ENCODE measurements around the gene CWC27. TPM values are rescaled to one million over a fixed set of nuclear protein-coding genes. Genes with fewer than 3 reads are reported as not detected.

The CWC27 gene, protein sequence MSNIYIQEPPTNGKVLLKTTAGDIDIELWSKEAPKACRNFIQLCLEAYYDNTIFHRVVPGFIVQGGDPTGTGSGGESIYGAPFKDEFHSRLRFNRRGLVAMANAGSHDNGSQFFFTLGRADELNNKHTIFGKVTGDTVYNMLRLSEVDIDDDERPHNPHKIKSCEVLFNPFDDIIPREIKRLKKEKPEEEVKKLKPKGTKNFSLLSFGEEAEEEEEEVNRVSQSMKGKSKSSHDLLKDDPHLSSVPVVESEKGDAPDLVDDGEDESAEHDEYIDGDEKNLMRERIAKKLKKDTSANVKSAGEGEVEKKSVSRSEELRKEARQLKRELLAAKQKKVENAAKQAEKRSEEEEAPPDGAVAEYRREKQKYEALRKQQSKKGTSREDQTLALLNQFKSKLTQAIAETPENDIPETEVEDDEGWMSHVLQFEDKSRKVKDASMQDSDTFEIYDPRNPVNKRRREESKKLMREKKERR
- total RNA-seq (2014; rRNA removed; shearing (Covaris generic)): 11.2 and 24.4 TPM in 2 replicates

DNA sequence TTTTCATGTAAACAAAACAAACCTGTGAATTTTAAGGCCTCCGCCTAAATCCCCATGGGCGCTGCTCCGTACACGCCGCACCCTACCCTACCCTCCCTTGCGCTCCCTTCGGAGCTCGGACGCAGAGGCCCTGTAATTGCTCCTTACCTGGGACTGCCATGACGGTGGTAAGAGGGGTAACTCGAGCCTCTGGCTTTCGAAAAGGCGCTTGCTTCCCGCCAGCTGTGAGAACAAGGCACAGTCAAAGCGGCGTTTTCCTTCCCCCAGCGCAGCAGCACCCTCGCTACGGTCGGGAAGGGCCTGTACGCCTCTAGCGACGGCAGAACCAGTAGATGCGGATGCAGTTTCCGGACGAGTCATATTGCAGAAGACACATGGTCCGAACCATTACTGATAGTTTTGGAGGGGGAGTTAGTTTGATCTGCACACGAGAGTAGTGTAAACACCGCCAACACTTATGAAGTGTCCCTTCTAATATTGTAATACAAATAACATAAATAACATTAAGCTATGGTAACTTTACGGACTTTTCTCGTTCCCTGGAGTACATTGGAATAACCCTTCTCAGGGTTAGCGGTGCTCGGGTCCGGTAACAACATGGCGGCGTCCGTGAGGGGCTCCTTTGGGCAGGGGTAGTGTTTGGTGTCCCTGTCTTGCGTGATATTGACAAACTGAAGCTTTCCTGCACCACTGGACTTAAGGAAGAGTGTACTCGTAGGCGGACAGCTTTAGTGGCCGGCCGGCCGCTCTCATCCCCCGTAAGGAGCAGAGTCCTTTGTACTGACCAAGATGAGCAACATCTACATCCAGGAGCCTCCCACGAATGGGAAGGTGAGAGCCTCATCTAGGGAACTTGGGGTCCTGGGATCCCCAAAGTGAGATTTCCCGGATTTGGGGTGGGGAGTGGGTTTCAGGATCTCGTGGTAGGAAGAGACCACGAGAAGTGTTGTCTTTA lies at the start of gene CWC27, which contains the start of gene SREK1IP1:
CWC27 (plus strand) TSS at position 573 of the 955 bp plus-strand sequence; CDS start at position 790, 217 bp downstream.
SREK1IP1 (minus strand) TSS at position 334 of the 955 bp plus-strand sequence; CDS start at position 160, 174 bp downstream.
- DNase-seq (ENCODE audit: low spot score): peak; percentile 89

DNA sequence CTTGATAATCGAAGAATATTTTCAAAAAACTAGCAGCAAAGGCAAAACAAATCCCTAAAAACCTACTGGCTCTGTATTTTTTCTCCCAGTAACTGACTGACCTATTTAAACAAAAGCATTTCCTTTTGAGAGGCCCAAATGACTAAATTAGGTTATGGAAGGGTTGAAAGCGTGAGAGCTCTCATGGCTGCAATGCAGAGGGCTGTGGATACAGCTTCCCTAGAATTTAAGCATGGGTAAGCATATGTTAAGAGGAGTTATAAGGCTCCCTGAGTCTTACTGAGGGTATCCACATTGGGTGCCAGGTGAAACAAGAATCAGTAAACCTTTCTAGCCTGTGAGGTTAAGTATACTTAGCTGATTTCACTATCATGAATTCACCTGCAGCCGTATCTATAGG lies 46.1 kb upstream of the CWC27 start:
- DNase-seq (ENCODE audit: low spot score): no peak

DNA sequence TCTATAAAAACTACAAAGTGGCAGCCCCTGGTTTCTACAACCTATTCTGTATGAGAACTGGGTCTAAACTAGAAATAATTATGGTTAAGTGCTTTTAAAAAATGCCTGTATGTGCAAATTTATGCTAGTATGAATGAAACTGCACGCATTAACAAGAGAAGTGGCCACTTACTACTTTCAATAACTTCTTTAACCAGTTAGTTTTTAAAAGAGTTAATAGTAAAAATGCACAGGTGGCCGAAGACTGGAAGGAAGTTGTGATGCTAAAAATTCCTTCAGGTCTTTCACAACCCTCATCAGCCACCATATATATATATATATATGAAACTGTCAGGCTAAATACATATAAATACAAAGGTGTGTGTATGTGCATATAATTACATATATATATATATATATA lies 41.6 kb upstream of the CWC27 start:
- no peak for DNase-seq (ENCODE audit: low spot score)

DNA sequence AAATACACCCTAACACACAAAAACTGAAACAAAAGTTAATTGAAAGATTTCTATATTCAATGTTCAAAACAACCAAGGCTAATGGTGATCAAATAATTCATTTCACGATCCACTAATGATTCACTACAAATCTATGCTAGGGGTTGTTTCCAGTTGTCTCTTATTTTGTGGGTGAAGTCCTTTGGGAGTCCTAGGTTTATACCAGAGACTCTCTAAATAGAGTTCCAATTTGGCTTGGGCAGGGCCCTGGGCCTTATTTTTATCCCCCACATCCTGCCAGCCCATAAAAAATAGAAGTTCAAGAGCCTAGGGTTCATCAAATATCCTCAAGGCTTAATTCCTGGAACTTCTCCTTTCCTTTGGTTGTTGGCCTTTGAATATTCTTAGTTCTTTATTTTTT lies 26.3 kb upstream of the CWC27 start:
- no peak for DNase-seq (ENCODE audit: low spot score)

DNA sequence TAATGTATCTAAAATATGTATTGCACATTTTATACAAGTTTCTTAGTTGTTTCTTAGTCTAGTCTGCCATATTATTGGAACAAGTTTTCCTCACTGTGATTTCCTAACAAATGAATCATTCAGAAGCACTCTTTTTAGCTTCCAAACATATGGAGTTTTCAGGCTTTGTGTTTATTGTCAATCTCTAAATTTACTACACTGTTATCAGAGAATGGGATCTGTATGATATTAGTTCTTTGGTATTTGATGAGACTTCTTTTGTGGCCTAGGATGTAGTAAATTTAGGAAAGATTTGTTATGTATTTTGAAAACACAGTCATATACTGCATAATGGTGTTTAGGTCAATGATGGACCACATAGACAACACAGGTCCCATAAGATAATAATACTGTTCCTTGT lies 25.9 kb upstream of the CWC27 start:
- no peak for DNase-seq (ENCODE audit: low spot score)

DNA sequence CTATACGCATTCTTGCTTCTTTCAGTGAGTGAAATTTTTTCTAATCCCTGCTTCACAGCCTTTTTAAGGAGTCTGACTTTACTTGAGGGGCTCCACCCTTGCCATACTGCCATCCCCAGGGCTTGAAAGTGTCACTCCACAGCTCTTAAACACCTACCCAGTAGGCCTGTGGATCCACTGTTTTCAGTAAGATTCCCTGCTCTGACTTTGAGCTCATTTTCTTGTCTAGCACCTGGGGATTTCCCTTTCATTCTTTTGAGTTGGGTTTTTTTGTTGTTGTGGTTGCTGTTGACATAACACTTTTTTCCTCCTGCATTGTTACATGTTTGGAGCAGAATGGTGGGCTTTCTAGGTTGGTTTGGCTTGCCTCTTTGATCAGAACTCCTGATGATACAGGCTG lies 23.8 kb upstream of the CWC27 start:
- no peak for DNase-seq (ENCODE audit: low spot score)

DNA sequence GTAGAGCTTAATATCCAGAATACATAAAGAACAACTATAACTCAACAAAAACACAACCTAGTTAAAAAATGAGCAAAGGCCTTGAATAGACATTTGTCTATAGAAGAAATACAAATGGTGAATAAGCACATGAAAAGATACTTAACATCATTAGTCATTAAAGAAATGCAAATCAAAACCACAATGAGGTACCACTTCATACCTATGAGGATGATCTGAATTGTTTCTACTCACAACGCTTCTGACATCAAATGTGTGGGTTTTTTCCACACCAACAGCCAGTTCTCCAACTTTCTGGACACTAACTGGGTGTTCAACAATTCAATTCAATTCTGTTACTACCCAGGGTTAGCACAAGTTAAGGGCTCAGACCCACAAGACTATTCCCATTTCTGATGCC lies 22.3 kb upstream of the CWC27 start:
- no peak for DNase-seq (ENCODE audit: low spot score)

DNA sequence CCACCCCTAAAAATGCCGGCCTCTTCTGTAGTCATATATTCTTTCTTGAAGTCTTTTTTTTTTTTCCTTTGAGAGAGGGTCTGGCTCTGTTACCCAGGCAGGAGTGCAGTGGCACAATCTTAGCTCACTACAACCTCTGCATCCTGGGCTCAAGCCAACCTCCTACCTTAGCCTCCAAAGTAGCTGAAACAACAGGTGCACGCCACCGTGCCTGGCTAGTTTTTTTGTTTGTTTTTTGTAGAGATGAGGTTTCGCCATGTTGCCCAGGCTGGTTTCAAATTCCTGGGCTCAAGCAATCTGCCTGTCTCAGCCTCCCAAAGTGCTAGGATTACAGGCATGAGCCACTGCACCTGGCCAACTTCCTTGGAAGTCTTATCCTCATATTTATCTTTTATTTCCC lies 19.3 kb upstream of the CWC27 start:
- DNase-seq (ENCODE audit: low spot score): no peak

DNA sequence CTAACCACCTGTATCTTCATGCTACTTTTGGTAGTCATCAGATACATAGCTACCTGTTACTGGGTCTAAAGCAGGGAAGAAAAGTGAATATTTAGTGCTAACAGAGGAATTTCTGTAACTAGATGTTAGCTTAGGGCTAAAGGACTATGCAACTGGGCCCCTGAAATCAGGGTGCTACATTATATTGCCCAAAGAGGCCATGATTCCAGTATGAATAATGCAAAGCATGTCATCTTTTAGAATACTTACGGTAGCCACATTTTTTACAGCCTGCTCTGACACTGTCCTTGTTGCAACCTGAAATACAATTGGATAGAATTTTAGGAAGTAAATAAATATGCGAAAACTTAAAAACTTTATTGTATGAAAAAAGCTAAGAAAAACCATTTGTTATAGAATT lies 14.7 kb upstream of the CWC27 start:
- no peak for DNase-seq (ENCODE audit: low spot score)

DNA sequence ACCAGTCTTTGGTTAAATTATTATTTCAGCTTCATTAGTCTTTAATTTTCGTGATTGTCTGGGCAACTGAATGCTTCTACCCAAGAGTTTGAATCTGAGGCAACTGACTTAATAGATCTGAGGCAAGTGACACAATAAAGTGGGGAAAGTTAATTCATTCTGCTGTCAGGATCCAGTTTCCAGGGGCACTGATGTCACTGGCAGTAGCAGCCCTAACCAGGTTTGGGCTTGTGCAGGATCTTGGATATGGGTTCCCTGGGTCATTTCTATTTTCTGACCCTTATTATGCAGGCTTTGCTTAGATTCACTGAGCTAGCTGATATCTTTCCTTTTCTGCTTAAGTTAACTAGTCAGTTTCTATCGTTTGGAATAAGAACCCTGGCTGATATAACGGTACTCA lies 9.8 kb upstream of the CWC27 start:
- no peak for DNase-seq (ENCODE audit: low spot score)

DNA sequence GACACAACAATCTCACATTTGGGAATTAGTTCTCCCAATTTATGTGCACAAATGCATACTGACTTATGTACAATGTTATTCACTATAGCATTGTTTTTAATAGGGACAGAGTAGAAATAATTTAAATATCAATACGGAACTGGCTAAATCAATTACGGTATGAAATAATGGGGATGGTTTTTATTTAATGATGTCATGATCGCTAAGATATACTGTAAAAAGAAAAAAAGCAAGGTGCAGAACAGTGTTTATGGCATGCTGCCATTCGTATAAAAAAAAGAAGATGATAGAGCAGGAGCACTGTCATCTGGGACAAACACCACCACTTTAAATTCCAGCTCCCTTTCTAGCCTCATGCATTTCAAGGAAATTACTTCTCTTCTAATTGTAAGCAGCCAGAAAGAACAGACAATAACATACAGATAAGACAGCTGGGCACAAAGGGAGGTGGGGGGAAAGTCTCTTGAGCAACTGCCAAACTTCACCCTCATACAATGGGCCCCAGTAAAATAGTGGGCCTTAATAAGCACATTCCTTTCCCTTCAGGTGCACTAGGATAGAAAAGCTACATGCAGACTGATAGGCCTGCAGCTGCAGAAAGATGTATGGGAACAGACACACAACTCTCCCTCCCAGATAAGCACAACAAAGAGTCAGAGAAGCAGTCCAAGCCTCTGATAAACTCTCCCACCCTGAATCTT lies 8.6 kb upstream of the CWC27 start:
- DNase-seq (ENCODE audit: low spot score): no peak

DNA sequence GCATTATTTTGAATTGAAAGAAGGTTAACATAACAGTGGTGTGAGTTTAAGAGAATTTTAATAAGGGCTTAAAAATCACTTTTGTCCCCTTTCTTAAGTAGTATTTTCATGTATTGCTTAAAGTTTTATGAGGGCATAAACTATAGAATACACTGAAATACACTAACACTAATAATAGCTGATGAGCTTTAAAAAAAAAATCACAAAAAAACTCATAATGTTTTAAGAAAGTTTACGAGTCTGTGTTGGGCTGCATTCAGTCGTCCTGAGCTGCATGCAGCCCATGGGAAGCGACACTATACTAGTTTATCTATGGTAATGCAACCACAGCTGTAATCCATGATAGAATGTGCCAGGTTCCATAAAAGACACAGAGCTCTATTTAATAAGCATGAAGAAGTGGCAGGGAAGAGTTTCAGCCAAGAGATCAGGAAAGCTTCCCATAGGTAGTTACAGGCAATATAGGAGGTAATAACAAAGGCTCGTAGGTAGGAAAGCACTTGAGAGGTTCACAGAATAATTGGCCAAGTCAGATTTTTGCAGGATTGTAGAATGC lies 4.7 kb upstream of the CWC27 start:
- DNase-seq (ENCODE audit: low spot score): no peak

DNA sequence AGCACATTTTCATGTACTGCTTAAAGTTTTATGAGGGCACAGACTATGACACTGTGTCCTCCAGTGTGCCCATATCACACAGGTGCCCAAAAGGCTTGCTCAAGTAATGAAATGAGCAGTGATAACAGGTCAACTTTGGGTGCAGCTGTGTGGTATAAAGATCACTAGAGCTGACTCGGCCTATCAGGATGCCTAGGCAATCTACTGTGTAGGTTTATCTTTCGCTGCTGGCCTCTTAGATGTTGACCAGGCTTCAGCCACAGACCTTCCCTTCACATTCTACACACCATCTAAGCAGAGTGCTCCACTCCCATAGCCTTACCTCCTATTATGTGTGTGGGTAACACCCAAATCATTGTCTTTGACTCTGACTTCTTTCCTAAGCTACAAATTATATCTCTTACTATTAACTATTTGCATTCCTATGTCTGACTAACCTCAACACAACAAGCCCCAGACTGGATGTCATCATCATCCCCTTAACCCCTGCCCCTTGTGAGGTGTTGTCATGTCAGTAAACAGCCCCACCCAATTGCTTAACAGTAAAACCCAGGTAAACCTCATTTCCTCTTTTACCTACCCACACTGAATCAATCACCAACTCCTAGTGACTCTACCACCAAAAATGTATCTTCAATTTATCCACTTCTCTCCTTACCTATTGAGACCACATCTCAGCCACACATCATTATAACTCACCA lies 2.8 kb upstream of the CWC27 start:
- no peak for DNase-seq (ENCODE audit: low spot score)

DNA sequence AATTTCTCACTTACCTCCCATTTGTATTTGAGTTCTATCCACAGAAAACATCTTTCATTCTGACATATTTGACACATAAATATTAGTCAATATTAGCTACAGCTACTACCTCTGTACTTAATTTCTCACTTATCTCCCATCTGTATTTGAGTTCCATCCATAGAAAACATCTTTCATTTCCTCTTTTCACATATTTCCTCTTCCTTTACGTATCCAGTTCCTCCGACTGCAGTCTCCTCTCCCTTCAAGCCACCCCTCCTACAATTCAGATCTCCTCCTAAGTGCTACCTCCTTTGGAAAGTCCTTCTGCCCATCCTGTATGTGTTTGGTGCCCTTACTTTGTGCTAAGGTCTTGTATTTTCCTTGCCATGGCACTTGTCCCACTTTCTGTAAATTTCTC lies 1.8 kb upstream of the CWC27 start:
- no peak for DNase-seq (ENCODE audit: low spot score)

DNA sequence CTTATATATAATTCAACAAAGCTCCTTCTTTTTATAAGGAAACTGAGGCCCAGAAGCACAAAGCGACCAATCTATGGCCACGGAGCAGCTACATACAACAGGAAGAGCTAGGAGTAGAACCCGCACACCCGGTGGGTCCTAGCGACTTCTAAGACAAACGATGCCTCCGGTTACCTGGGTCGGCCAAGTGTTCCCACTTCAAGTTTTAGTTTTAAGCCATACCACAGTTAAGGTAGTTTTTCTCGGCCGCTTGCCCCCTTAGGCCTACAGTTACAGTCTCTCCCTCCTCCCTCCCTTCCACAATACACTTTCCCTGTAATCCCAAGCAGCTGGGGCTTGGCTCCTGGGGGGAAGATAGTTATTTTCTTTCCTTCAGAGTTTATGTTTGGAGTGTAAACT lies 772 bp upstream of the CWC27 start:
- no peak for DNase-seq (ENCODE audit: low spot score)

DNA sequence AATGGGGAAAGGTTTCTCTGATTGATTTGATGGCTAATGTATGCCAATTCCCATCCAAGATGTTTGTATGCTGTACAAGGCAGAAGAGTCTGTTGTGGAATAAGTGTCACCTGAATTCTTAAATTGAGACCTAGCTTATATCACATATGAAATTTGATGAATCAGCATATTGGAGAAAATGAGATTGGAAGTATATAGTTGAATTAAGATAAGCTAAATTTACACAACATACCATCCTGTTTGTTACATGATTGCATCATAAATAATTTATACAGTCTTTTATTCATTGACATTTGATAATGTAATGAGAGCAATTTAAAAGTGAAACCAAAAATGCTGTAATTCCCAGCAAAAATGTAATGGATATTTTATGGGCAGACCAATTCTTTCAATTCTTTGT lies 1.1 kb downstream of the CWC27 start:
- no peak for DNase-seq (ENCODE audit: low spot score)

DNA sequence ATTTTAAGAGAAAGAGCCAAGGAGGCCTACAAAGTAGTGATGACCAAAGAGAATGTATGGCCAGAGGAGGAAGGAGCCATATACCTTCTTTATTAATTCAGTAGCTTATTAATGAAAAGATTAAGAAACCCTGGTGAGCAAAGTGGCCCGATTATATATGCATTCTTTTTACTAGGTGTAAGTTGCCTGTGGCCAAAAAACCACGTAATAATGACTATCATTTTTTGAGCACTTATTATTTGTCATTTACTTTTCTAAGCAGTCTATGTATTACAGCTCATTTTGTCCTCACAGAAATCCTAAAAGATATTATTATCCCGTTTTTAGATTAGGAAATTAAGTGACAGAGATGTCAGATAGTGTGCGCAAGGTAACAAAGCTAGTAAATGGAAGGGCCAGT lies 3.0 kb downstream of the CWC27 start:
- no peak for DNase-seq (ENCODE audit: low spot score)

DNA sequence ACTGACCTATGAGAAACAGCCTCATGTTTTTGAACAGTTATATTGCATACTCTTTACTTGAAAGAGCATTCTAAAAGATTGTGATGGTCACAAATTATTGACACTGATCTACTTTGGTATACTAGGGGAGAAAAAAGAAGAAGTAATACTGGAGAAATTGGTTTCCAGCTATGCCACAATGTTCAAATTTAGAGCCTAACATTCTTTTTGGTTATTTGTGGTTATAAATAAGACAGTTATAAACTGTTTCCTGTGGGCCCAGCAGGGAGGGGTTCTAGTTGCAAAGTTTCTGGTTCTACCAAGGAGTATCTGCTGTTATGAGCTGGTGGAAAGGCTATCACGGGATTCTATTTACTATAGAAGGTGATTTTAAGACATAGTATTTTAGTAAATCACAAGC lies 4.8 kb downstream of the CWC27 start:
- DNase-seq (ENCODE audit: low spot score): no peak

DNA sequence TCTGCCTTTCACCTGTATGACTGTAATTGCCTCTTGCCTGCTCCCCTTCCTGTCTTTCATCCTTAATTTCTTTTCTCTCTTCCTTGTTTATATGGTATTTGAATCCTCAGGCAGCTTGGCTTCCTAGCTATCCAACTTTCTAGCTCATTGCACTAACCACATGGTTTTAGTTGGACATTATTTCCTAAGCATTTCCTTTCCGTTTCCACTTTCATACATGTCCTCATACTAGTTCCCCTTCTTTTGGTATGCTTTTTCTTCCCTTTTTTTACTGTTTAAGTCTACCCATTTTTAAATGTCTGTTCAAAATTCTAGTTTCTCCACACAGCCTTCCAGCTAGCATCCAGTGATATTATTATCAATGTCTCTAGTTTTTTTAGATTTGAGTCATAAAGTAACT lies 6.6 kb downstream of the CWC27 start:
- no peak for DNase-seq (ENCODE audit: low spot score)

DNA sequence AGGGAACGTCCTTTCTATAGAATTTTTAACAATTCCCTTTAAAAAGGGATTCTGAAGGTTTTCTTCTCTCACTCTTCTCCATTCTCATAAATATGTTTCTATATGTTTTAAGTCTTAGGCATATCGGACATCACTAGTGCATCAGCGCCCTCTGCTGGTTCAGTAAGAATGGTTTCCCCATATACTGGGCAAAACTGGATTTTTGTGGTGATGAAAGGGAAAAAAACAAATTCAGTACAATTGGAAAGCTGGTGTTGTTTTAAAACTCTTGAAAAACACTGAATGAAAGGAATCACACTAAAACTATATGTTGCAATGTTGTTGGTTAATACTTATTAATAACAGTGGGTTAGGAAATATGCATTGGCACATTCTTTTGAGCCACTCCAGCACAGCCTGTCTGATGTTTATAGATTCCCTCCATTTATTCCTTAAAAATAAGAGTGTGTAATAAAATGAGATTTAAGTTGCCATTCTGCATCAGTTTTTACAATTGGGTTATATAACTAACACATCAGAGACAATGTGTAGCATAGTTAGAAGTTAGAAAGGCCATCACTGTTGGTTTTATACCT lies 15.8 kb downstream of the CWC27 start:
- peak; percentile 71 for DNase-seq (ENCODE audit: low spot score)

DNA sequence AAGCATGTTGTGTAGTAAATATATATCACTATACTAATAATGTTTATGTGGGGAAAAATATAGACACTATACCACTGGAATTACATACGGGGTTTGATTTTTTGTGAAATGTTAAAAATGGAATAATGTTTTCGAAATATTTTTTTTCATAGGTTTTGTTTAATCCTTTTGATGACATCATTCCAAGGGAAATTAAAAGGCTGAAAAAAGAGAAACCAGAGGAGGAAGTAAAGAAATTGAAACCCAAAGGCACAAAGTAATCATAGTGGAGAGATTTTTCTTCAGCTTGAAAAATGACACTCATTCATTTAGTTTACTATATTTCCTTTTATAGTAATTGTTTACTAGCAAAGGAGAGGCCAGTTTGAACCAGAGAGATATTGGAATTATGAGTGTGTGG lies 17.6 kb downstream of the CWC27 start:
- no peak for DNase-seq (ENCODE audit: low spot score)

All from H4 (cell line).